ENCODE results near the gene B4GALT4. TPM values are rescaled to one million over a fixed set of nuclear protein-coding genes. Genes with fewer than 3 reads are reported as not detected.

Gene B4GALT4
- total RNA-seq, 1 experiment from 2014 or later: 46.5 TPM

- no peaks in the 10 kb centered on the region for H3K23me2 ChIP-seq (ENCODE audit: insufficient read length, low read depth, low read length, poor library complexity, severe bottlenecking)
- no peak overlapping the region for H3K9ac ChIP-seq (ENCODE audit: extremely low read depth, insufficient read length, low read length)
- no peaks in the 10 kb centered on the region for H3K27me3 ChIP-seq (ENCODE audit: insufficient read depth, low read length)
- no peaks in the 10 kb centered on the region for H4K20me1 ChIP-seq (ENCODE audit: control insufficient read depth, insufficient read depth, insufficient read length)
- no peaks in the 10 kb centered on the region for H3K79me2 ChIP-seq (ENCODE audit: insufficient read depth, low read length)
- H3K4me3 Mint-ChIP-seq: no peak overlapping the region
- H3K23ac ChIP-seq (ENCODE audit: insufficient read length, low read depth, low read length): no peak overlapping the region
- no peaks in the 10 kb centered on the region for H3K79me1 ChIP-seq (ENCODE audit: insufficient read depth, low read depth, low read length, poor library complexity, severe bottlenecking)
- H2AFZ ChIP-seq (ENCODE audit: low read length): no peak overlapping the region
- H3K56ac ChIP-seq (ENCODE audit: insufficient read length, low read depth, low read length): no peak overlapping the region
- no peak overlapping the region for H4K5ac ChIP-seq (ENCODE audit: insufficient read length, low read depth, low read length)
- no peak overlapping the region for H2BK5ac ChIP-seq (ENCODE audit: insufficient read length, low read length)
- no peaks in the 10 kb centered on the region for H3K9me3 Mint-ChIP-seq
- H3K4me1 Mint-ChIP-seq: peaks cover 3 to 11% of the 10 kb centered on the region in 2 experiments; a peak in 2 of 4 replicates
- H2BK20ac ChIP-seq (ENCODE audit: low read depth, low read length, poor library complexity, severe bottlenecking): no peak overlapping the region
- no peak overlapping the region for H2BK120ac ChIP-seq (ENCODE audit: low read depth, low read length, poor library complexity, severe bottlenecking)
- H2BK15ac ChIP-seq (ENCODE audit: low read depth, low read length): no peak overlapping the region
- no peak overlapping the region for H4K8ac ChIP-seq (replicated peaks; ENCODE audit: insufficient read length, low read depth, low read length)
- no peak overlapping the region for H3K18ac ChIP-seq (ENCODE audit: insufficient read length, low read depth, low read length)
- H3K27ac Mint-ChIP-seq: no peak overlapping the region
- no peak overlapping the region for H3K4ac ChIP-seq (ENCODE audit: low read depth, low read length)
- no peak overlapping the region for H4K91ac ChIP-seq (ENCODE audit: insufficient read length, low read depth, low read length)
- no peak overlapping the region for H3K14ac ChIP-seq (ENCODE audit: insufficient read depth, low read length)
- TF ChIP-seq, protein P1, sequence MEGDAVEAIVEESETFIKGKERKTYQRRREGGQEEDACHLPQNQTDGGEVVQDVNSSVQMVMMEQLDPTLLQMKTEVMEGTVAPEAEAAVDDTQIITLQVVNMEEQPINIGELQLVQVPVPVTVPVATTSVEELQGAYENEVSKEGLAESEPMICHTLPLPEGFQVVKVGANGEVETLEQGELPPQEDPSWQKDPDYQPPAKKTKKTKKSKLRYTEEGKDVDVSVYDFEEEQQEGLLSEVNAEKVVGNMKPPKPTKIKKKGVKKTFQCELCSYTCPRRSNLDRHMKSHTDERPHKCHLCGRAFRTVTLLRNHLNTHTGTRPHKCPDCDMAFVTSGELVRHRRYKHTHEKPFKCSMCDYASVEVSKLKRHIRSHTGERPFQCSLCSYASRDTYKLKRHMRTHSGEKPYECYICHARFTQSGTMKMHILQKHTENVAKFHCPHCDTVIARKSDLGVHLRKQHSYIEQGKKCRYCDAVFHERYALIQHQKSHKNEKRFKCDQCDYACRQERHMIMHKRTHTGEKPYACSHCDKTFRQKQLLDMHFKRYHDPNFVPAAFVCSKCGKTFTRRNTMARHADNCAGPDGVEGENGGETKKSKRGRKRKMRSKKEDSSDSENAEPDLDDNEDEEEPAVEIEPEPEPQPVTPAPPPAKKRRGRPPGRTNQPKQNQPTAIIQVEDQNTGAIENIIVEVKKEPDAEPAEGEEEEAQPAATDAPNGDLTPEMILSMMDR (conservative IDR thresholded peaks at IDR 0.05): no peak
- H3K4me2 ChIP-seq (ENCODE audit: insufficient read depth, insufficient read length, low read length): no peak overlapping the region
- no peak overlapping the region for H3K27ac ChIP-seq (ENCODE audit: insufficient read length, low read depth, low read length)
- H3T11ph ChIP-seq (ENCODE audit: low read length): no peak overlapping the region
- no peaks in the 10 kb centered on the region for H3K9me3 ChIP-seq (ENCODE audit: control insufficient read depth, low read depth, low read length)
- DNase-seq: no peak
- no peak overlapping the region for H2AK5ac ChIP-seq (ENCODE audit: insufficient read length, low read length)
- H2BK12ac ChIP-seq (ENCODE audit: insufficient read length, low read depth, low read length): no peak overlapping the region
- H3K27me3 Mint-ChIP-seq (ENCODE audit: low read depth): no peaks in the 10 kb centered on the region
- peaks cover 22 to 69% (median 54%) of the 10 kb centered on the region in 3 experiments; a peak in 6 of 7 replicates for H3K36me3 Mint-ChIP-seq (ENCODE audit: insufficient read depth in 1 of 3, low read depth in 3 of 3)
- H3K4me1 ChIP-seq (ENCODE audit: insufficient read depth, low read length): no peaks in the 10 kb centered on the region
- no CpG with 5 or more reads among the region's 6 CpGs for whole genome bisulfite sequencing (ENCODE audit: extremely low coverage, insufficient read length, low lambda C conversion rate)
Measured at GRCh38 chr3:119211803-119212202, 28.9 kb downstream of the B4GALT4 start.
